IPS DF 4.7 (cell line): ENCODE results near the gene COL11A1.
"Not testable (repeated sequence)": the region's sequence is repeated elsewhere in the genome, so short reads cannot be mapped to it uniquely, and the experiment has no call there.

Source experiments
- DNase-seq: peaks from one replicate; pipeline ENCODE4 v3.0.0-alpha.2; 2013; ENCODE audit warnings: low spot score; ENCODE audit errors: extremely low read depth

The COL11A1 gene

DNA sequence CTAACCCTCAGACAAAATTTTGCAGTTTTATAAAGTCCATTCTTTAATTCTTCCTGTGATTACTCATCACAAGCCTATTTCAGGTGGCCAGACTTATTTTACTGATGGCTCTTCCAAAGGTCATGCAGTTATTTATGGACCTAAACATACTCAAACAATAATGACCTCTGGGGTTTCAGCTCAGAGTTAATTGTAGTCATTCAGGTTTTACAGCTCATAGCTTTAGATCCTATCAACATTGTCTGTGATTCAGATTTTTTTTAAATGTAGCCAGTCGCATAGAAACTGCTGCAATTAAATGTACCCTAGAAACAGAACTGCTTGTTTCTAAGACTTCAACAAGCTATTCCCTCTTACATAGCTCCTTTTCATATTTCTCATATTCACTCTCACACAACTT is 270.8 kb downstream of the COL11A1 start:
- no peak for DNase-seq

- DNase-seq, result no peak
Measured at GRCh38 chr1:102836991-102837390, 271.3 kb downstream of the COL11A1 start.

GRCh38 chr1:102834688-102835320 is 273.5 kb downstream of the COL11A1 start:
- DNase-seq, result no peak

GRCh38 chr1:102833151-102833550 is 275.2 kb downstream of the COL11A1 start:
- DNase-seq, result no peak

GRCh38 chr1:102826706-102827105 is 281.6 kb downstream of the COL11A1 start:
- DNase-seq, result not testable (repeated sequence)
